Measurements from ENCODE around the gene UBE2S.

Gene UBE2S

GRCh38 chr19:55362174-55362989, 45.2 kb downstream of the UBE2S start:
- no peak for DNase-seq (ENCODE audit: low spot score)

- no peak for DNase-seq (ENCODE audit: low spot score)
Observed at GRCh38 chr19:55360902-55361301, 46.7 kb downstream of the UBE2S start.

GRCh38 chr19:55358943-55359908, 48.4 kb downstream of the UBE2S start:
- DNase-seq (ENCODE audit: low spot score), result peak; percentile 71

GRCh38 chr19:55358493-55358892, 49.1 kb downstream of the UBE2S start:
- DNase-seq (ENCODE audit: low spot score), result no peak

GRCh38 chr19:55355213-55355821, 52.3 kb downstream of the UBE2S start:
- DNase-seq (ENCODE audit: low spot score), result no peak

GRCh38 chr19:55354698-55355212, 52.8 kb downstream of the UBE2S start, which contains the start of gene COX6B2:
Gene COX6B2 (minus strand): TSS chr19:55354719. CDS start chr19:55354521, 198 bp downstream.
- peak; percentile 68 for DNase-seq (ENCODE audit: low spot score)

GRCh38 chr19:55353803-55354697, 53.5 kb downstream of the UBE2S start:
- DNase-seq (ENCODE audit: low spot score), result peak; percentile 93

GRCh38 chr19:55353356-55353802, 54.2 kb downstream of the UBE2S start:
- no peak for DNase-seq (ENCODE audit: low spot score)

GRCh38 chr19:55352549-55353145, 54.9 kb downstream of the UBE2S start:
- DNase-seq (ENCODE audit: low spot score), result no peak

GRCh38 chr19:55352040-55352439, 55.5 kb downstream of the UBE2S start:
- DNase-seq (ENCODE audit: low spot score), result no peak

- no peak for DNase-seq (ENCODE audit: low spot score)
Observed at GRCh38 chr19:55350620-55351315, 56.8 kb downstream of the UBE2S start.

Data from D341Med (cell line).